Mesodermal cell (in vitro differentiated cells): ENCODE measurements around the gene TFF2.

Experiments
- H3K27ac ChIP-seq: 2 replicates; pipeline ENCODE4 v1.7.0; 2013; ENCODE audit warnings: mild to moderate bottlenecking, low read depth, low read length, moderate library complexity; ENCODE audit not compliant: severe bottlenecking
- H3K36me3 ChIP-seq: 2 replicates; pipeline ENCODE4 v1.7.1; 2013; ENCODE audit warnings: mild to moderate bottlenecking, low read length, moderate library complexity; ENCODE audit not compliant: control insufficient read depth, insufficient read depth
- H3K4me1 ChIP-seq: one replicate; pipeline ENCODE4 v1.7.1; 2013; ENCODE audit warnings: mild to moderate bottlenecking, low read length; ENCODE audit not compliant: insufficient read depth, control insufficient read depth, poor library complexity, severe bottlenecking
- H3K4me3 ChIP-seq: 2 replicates; pipeline ENCODE4 v1.7.0; 2013; ENCODE audit warnings: low read length, control low read depth, mild to moderate bottlenecking; ENCODE audit not compliant: insufficient read depth, poor library complexity, severe bottlenecking; ENCODE audit errors: extremely low read depth
- H3K9me3 ChIP-seq: 2 replicates; pipeline ENCODE4 v1.7.1; 2013; ENCODE audit warnings: mild to moderate bottlenecking, low read length, moderate library complexity; ENCODE audit not compliant: control insufficient read depth
- WGBS, 2 experiments: methylation state at CpG; one replicate each; pipeline ENCODE4 v1.1.5; 2013; ENCODE audit warnings: missing lambda C conversion rate in 2 of 2; ENCODE audit not compliant: insufficient coverage in 2 of 2; 5-methylcytosine and 5-hydroxymethylcytosine counted together

The TFF2 gene

GRCh38 chr21:42346441-42346840, 4.4 kb downstream of the TFF2 start:
- 91 to 96% methylated on average over 6 to 8 of the region's 9 CpGs for WGBS, 2 experiments
- H3K4me3 ChIP-seq: no peak overlapping the region
- H3K36me3 ChIP-seq: no peaks in the 10 kb centered on the region
- H3K27ac ChIP-seq: no peak overlapping the region
- no peaks in the 10 kb centered on the region for H3K9me3 ChIP-seq
- H3K4me1 ChIP-seq: no peaks in the 10 kb centered on the region

- no peak overlapping the region for H3K27ac ChIP-seq
- no peaks in the 10 kb centered on the region for H3K36me3 ChIP-seq
- WGBS, 2 experiments: 73 to 90% methylated on average over 2 to 3 of the region's 4 CpGs
- no peak overlapping the region for H3K4me3 ChIP-seq
- no peaks in the 10 kb centered on the region for H3K9me3 ChIP-seq
- H3K4me1 ChIP-seq: no peaks in the 10 kb centered on the region
These were observed 6.2 kb downstream of the TFF2 start for GRCh38 chr21:42344631-42345030.

GRCh38 chr21:42343963-42344510, 6.8 kb downstream of the TFF2 start:
- 93 to 94% methylated on average over 9 to 10 of the region's 11 CpGs for WGBS, 2 experiments
- Histone ChIP-seq H3K4me1 (no peaks in the 10 kb centered on the region), H3K4me3 (no peak overlapping the region)

GRCh38 chr21:42343556-42343955, 7.2 kb downstream of the TFF2 start:
- 91 to 95% methylated on average over 6 of the region's 6 CpGs for WGBS, 2 experiments
- H3K36me3 ChIP-seq: no peaks in the 10 kb centered on the region
- no peaks in the 10 kb centered on the region for H3K9me3 ChIP-seq
- H3K4me3 ChIP-seq: no peak overlapping the region
- no peaks in the 10 kb centered on the region for H3K4me1 ChIP-seq
- H3K27ac ChIP-seq: no peak overlapping the region

More at GRCh38 chr21:42343963-42344510, 6.8 kb downstream of the TFF2 start:
- no peak overlapping the region for H3K27ac ChIP-seq
- no peaks in the 10 kb centered on the region for H3K9me3 ChIP-seq
- H3K36me3 ChIP-seq: no peaks in the 10 kb centered on the region

- 79 to 83% methylated on average over 6 to 7 of the region's 10 CpGs for WGBS, 2 experiments
- Histone ChIP-seq H3K9me3 (no peaks in the 10 kb centered on the region), H3K27ac (no peak overlapping the region), H3K4me3 (no peak overlapping the region), H3K4me1 (no peaks in the 10 kb centered on the region), H3K36me3 (no peaks in the 10 kb centered on the region)
These were observed 7.7 kb downstream of the TFF2 start for GRCh38 chr21:42343101-42343500.

- no peaks in the 10 kb centered on the region for H3K36me3 ChIP-seq
- 90 to 96% methylated on average over 13 of the region's 15 CpGs for WGBS, 2 experiments
These were observed 8.8 kb downstream of the TFF2 start for GRCh38 chr21:42341776-42342542.

GRCh38 chr21:42340187-42341050, 10.4 kb downstream of the TFF2 start:
- no peaks in the 10 kb centered on the region for H3K9me3 ChIP-seq
- H3K36me3 ChIP-seq: no peaks in the 10 kb centered on the region
- no peak overlapping the region for H3K27ac ChIP-seq
- WGBS, 2 experiments: 93 to 94% methylated on average over 22 to 23 of the region's 24 CpGs
- no peaks in the 10 kb centered on the region for H3K4me1 ChIP-seq
- no peak overlapping the region for H3K4me3 ChIP-seq

More at GRCh38 chr21:42341776-42342542, 8.8 kb downstream of the TFF2 start:
- Histone ChIP-seq H3K4me1 (no peaks in the 10 kb centered on the region), H3K9me3 (no peaks in the 10 kb centered on the region), H3K4me3 (no peak overlapping the region), H3K27ac (no peak overlapping the region)

- Histone ChIP-seq H3K9me3 (no peaks in the 10 kb centered on the region), H3K27ac (no peak overlapping the region), H3K36me3 (no peaks in the 10 kb centered on the region), H3K4me1 (no peaks in the 10 kb centered on the region), H3K4me3 (no peak overlapping the region)
- 89 to 96% methylated on average over 10 of the region's 17 CpGs for WGBS, 2 experiments
These were observed 11.8 kb downstream of the TFF2 start for GRCh38 chr21:42338729-42339715.

- H3K36me3 ChIP-seq: no peaks in the 10 kb centered on the region
- H3K9me3 ChIP-seq: no peaks in the 10 kb centered on the region
- no peaks in the 10 kb centered on the region for H3K4me1 ChIP-seq
- WGBS, 2 experiments: 68 to 73% methylated on average over 18 to 22 of the region's 23 CpGs
- H3K27ac ChIP-seq: no peak overlapping the region
- H3K4me3 ChIP-seq: no peak overlapping the region
These were observed 12.7 kb downstream of the TFF2 start for GRCh38 chr21:42337830-42338728.
